Measurements from ENCODE around the gene RFT1. TPM values are rescaled to one million over a fixed set of nuclear protein-coding genes. Genes with fewer than 3 reads are reported as not detected.

The RFT1 gene
- total and polyA plus RNA-seq, 2 of the 13 experiments (the other 11 are each of a cell fraction or from before 2014, with no cell fraction given) = 23.2 to 37.0 TPM

GRCh38 chr3:53153980-53154379, 23.7 kb upstream of the RFT1 start (continued):
- TF ChIP-seq ZNF318 (CRISPR knock-in tag; IDR thresholded peaks at IDR 0.05) (no peak), HOXA5 (CRISPR knock-in tag; IDR thresholded peaks at IDR 0.05) (no peak)
- TF ChIP-seq, protein P1, sequence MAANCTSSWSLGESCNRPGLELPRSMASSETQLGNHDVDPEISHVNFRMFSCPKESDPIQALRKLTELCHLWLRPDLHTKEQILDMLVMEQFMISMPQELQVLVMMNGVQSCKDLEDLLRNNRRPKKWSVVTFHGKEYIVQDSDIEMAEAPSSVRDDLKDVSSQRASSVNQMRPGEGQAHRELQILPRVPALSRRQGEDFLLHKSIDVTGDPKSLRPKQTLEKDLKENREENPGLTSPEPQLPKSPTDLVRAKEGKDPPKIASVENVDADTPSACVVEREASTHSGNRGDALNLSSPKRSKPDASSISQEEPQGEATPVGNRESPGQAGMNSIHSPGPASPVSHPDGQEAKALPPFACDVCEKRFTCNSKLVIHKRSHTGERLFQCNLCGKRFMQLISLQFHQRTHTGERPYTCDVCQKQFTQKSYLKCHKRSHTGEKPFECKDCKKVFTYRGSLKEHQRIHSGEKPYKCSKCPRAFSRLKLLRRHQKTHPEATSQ (CRISPR knock-in tag; IDR thresholded peaks at IDR 0.05; ENCODE audit: borderline replicate concordance) = no peak
